Stimulated activated CD8-positive, alpha-beta memory T cell treated with anti-CD3 and anti-CD28 coated beads, Interleukin-15, amount 100 ng/mL, for 48 hours (primary cell): ENCODE results near the gene TLR8.

Experiments
- DNase-seq, 2 donors: peaks; one replicate each; pipeline ENCODE4 v3.0.0-alpha.2; 2020; ENCODE audit warnings: low read depth in 2 of 2

Gene TLR8

DNA sequence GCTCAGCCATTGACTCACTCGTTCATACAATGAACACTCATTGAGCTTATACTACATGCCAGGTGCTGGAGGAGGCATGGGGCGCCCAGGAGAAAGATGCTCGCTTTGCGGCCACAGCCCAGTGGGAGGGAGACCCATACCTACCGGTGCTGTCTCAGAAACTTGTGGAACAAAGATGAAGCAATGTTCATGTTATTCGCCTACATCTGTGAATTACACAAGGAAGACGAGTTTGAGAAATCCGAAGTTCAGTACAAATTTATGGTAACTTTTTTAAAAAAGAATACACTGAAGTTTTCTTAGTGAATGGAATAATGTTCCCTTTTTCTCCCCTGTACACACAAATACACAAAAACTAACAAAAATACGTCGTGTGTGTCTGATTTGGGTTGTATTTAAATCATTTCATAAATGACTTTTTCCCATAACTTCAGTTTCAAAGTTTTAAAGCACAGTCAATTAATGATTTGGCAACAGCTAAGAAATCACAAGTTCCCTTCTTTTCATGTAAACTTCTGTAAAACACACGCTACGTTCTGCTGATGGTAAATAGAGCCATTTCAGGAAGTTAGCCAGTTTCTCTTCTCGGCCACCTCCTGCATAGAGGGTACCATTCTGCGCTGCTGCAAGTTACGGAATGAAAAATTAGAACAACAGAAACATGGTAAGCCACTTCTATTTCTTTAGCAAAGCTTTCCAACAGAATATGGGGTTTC, at the start of gene TLR8:
Gene TLR8 (plus strand): TSS at position 575 of the 716 bp plus-strand sequence. CDS start 87 bp downstream, at position 662.
- no peak for DNase-seq

DNA sequence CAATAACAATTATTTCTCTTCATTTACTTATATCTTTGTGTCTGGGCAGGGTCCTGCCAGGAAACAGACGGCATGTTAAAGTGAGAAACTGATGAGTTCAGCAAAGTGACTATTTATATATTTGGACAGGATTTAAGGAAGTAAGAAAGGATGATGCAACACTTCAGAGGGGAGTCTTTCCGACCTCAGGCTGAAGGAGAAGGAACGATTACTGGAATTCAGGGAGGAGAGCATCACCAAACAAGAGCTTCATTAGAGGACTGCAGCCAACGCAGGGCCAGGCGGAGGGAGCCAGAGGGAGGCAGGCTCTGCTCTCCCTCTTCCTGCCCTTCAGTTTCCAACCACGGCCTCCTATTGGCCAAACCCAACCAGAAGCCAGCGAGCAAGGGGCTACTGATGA, 41.1 kb upstream of the TLR8 start:
- no peak for DNase-seq

DNA sequence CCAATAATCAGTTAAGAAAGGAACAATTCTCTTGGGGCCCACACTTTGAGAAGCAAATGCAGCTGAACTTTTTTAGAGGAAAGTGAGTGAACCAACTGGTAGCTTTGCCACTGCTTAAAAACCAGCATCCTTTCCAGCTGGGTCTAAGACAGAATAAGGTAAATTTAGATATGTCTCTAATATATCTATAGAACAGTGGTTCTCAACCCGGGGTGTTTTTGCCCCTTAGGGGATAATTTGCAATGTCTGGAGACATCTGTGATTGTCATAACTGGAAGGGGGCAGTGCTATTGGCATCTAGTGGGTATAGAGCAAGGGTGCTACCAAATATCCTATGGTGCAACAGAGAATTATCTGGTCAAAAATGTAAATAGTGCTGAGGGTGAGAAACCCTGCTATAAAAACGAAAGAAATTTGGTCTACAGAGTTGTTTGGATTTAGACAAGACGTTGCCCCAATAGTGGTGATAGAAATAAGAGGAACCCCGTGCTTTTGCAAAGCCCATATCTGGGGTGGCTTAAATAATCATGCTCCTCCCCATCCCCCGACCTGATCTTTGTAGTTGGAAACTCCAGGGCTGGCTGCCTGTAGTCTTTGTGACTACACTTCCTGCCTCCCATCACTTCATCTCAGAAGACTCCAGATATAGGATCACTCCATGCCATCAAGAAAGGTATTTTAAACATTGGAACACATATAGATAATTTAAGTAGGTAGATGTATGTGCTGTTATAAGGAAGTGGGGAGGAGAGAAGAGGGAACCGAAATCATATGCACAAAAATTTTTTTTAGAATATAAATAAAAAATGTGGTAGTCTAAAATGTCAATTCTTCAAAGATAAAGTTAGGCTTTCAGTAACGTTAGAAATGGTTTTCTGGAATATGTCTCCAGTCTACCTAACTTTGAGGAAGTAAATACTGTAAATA, 39.7 kb upstream of the TLR8 start, which contains the start of gene TLR7:
Gene TLR7 (plus strand): TSS at position 622 of the 927 bp plus-strand sequence. CDS start 507 bp downstream, outside the sequence.
- DNase-seq, result no peak

DNA sequence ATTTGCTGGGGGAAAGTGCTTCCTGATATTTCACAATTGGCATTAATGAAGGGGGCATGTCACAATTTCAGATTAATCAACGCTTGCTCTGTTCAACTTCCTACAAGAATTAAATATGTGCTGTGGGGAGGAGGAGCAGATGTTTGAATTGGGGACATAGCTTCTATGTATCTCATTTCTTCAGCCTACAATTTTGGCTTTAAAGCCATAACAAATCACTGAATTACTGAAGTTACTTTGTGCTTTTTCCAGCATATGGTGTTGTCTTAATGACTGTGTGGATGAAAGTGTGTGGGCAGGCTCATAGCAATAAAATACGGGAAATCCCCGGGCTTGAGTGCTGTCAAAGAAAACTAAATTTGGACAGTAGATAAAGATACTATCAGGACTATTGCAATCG, 38.7 kb upstream of the TLR8 start:
- no peak for DNase-seq

DNA sequence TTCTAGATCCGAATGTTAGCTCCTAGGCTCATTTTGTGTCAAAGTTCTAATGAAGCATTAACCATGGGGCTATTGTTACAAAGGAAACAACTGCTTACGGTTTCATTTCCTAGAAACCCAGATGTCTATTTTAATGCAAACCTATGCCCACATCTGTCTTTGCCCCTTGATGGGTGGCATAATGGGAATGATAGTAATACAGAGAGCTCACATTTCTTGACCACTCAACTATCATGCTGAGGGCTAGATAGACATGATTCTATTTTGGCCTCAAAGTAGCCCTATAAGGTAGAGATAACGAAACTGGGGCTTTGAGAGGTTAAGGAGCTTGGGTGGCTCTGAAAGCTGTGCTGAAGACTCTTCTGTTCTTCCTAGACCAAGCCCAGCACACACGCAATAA, 37.7 kb upstream of the TLR8 start:
- no peak for DNase-seq

DNA sequence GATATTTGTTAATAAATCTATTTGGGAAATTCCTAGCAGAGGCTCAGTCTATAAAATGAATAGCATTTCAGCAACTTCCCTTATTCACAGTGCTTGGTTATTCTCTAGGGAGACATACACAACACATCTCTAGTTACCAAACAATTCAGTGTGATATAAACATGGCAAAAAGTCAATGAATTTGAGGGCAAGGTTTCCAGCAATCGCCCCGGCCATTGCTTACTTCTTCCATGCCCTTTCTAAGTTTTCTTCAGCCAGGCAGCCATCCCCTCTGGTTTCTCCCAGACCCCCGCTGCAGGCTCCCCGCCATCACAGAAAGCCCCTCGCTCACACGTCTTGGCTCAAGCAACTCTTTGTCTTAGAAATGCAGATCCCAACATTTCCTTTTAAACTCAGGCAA, 35.2 kb upstream of the TLR8 start:
- no peak for DNase-seq

DNA sequence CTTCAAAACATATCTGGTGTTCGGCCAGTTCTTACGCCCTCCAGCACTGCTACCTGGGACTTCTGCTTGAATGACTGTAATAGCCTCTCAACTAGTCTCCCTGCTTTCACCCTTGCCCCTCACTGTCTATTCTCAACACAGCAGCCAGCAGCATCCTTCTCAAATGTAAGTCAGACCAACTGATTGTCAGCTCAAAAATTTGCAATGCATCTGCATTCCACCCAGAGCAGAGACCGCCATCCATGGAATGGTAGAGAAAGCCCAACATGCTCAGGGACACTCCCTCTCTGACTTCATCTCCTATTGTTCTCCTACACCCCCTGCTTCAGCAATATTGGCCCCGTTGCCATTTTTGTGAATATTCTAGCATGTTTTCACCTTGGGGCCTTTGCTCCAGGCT, 33.7 kb upstream of the TLR8 start:
- no peak for DNase-seq

DNA sequence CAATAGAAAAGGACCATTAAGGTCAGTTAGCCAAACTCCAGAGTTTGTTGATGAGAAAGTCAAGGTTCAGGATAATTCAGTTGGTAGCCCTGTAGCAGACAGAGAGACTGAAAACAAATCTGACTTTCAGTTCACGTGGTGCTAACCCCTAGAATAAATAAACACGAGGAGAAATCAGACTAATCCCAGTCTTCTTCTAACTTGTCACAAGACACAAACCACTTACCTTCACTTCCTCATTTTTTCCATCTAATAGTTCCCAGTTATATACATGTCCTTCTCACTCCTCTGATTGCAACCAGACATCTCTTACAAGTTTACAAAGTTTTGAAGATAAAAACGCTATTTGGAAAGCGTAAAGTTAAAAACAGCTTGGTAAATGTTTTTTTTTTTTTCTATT, 31.8 kb upstream of the TLR8 start:
- no peak for DNase-seq

DNA sequence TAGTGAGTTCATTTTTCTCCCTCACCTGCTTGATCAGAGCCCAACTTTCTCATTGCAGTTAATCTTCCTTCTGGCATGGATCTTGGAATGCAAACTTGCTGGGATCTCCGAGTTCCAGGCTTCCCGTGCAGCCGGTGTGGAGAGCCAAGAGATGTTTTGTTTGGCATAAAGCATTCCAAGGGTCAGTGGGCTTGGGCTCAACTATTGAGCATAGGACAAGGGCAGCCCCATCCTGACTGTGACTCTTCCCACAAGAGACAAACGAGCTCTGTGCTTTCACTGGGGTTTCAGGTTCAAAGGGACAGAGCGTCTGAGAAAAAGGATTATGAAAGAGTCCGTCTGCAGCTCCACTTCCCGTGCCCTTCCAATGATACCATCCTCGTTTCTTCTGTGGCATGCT, 29.0 kb upstream of the TLR8 start:
- DNase-seq, result no peak

DNA sequence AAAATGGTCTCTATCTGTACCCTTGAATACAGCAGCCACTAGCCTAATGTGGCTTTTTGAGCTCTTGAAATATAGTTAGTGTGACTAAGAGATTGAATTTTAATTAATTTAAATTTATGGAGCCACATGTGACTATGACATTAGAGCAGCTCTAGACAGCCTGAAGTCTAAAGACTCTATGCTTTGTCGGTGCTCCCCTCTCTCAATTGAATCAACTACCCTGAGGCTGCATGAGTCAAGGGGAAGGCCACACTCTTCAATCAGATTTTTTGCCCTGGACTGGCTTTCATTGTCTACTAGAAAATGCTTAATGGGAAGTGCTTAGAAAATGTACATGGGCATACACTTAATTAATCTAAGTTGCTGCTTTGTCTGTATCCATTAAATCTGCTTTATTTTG, 27.9 kb upstream of the TLR8 start:
- DNase-seq, result no peak

DNA sequence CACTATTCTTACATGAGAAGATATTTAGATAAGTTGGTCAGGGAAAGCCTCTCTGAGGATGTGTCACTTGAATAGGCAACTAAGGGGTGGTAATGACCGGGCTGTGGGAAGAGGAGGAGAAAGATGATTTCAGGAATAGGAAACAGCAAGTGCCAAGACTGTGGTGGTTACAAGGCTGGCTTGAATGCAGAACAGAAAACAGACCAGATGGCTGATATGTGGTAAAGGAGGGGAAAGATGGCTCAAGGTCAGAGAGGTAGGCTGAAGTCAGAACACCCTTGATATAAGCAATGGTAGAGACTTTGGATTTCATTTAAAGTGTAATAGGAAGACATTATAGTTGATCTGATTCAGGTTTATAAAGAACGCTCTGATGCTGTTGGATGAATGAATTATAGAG, 24.5 kb upstream of the TLR8 start:
- DNase-seq, result no peak

DNA sequence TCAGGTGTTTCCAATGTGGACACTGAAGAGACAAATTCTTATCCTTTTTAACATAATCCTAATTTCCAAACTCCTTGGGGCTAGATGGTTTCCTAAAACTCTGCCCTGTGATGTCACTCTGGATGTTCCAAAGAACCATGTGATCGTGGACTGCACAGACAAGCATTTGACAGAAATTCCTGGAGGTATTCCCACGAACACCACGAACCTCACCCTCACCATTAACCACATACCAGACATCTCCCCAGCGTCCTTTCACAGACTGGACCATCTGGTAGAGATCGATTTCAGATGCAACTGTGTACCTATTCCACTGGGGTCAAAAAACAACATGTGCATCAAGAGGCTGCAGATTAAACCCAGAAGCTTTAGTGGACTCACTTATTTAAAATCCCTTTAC, 20.9 kb upstream of the TLR8 start:
- DNase-seq, result no peak

DNA sequence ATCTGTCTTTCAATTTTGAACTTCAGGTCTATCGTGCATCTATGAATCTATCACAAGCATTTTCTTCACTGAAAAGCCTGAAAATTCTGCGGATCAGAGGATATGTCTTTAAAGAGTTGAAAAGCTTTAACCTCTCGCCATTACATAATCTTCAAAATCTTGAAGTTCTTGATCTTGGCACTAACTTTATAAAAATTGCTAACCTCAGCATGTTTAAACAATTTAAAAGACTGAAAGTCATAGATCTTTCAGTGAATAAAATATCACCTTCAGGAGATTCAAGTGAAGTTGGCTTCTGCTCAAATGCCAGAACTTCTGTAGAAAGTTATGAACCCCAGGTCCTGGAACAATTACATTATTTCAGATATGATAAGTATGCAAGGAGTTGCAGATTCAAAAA, 19.9 kb upstream of the TLR8 start:
- DNase-seq, result no peak

DNA sequence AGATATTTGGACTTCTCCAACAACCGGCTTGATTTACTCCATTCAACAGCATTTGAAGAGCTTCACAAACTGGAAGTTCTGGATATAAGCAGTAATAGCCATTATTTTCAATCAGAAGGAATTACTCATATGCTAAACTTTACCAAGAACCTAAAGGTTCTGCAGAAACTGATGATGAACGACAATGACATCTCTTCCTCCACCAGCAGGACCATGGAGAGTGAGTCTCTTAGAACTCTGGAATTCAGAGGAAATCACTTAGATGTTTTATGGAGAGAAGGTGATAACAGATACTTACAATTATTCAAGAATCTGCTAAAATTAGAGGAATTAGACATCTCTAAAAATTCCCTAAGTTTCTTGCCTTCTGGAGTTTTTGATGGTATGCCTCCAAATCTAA, 19.3 kb upstream of the TLR8 start:
- no peak for DNase-seq

DNA sequence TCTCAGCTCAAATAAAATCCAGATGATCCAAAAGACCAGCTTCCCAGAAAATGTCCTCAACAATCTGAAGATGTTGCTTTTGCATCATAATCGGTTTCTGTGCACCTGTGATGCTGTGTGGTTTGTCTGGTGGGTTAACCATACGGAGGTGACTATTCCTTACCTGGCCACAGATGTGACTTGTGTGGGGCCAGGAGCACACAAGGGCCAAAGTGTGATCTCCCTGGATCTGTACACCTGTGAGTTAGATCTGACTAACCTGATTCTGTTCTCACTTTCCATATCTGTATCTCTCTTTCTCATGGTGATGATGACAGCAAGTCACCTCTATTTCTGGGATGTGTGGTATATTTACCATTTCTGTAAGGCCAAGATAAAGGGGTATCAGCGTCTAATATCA, 18.7 kb upstream of the TLR8 start:
- DNase-seq, result no peak

DNA sequence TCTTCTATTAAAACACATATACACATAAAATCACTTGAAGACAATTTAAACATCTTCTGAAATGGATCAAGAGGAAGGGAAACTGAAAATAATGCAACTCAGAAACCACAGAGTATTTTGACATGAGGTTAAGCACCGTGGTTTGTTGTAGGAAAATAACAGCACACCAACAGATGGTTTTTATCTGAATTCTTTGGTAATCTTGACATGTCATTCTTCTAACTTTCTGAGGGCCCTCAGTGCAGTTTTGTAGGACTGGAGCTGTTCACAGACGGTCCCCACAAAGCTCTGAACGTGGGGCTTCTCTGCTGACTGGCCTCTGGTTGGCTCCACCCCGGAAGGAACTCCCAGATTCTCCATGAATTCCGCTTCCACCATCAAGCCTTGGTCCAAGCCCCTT, 16.0 kb upstream of the TLR8 start:
- no peak for DNase-seq

DNA sequence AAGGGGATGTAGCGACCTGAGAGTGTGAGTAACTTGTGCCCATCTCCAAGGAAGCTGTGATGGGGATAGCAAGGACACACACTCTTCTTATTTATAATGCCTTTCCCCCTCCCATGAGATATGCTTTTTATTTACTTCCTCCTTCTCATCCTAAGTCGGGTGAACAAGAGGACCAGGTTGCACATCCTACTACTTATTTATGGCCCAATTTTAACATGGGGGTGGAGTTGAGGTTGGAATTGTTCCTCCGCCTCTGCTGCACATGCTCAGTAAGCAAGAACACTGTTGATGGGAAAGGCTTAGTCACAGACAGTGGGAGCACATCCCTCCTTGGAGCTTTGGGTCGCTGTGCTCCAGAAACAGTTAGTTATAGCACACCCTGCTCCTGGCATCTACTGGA, 15.2 kb upstream of the TLR8 start:
- DNase-seq, result no peak

DNA sequence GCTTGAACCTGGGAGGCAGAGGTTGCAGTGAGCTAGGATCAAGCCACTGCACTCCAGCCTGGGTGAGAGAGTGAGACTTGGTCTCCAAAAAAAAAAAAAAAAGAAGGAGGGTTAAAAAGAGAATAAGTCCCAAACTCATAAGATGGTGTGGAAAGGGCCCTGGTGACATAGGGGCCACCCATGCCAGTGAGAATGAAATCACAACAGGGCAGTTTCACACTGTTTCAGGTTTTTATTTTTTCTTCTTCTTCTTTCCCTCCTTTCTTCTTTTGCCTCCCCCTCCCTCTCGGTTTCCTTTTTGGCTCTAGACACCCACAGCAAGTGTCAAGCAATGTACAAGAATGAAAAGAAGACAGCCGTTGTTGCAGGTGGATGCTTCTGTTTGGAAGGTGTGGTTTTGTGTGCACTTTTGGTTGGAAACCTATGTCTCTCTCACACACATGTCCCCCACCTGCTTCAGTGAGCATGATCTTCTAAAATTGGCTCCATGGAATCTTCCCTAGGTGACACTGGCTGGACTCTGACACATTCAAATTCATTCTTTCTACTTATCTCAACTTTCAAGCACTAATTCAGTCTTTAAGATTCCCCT, 14.4 kb upstream of the TLR8 start:
- DNase-seq, result no peak

DNA sequence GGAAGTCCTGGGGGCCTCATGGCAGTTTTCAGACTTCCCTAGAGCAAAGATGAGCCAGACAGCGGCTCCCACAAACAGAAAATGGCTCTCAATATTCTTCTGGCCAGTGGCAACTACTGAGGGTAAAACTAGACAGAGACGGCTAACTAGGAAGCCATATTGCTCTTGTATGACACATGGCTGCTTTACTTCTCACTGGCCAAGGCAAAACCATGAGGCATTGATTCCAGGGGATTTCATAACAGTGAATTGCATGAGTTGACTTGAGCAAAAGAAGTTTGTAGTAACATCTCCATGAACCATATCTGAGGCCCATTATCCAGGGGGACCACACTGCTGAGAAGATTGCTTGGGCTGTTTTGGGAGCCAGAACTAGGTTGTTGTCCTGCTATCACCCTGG, 13.7 kb upstream of the TLR8 start:
- DNase-seq, result no peak

DNA sequence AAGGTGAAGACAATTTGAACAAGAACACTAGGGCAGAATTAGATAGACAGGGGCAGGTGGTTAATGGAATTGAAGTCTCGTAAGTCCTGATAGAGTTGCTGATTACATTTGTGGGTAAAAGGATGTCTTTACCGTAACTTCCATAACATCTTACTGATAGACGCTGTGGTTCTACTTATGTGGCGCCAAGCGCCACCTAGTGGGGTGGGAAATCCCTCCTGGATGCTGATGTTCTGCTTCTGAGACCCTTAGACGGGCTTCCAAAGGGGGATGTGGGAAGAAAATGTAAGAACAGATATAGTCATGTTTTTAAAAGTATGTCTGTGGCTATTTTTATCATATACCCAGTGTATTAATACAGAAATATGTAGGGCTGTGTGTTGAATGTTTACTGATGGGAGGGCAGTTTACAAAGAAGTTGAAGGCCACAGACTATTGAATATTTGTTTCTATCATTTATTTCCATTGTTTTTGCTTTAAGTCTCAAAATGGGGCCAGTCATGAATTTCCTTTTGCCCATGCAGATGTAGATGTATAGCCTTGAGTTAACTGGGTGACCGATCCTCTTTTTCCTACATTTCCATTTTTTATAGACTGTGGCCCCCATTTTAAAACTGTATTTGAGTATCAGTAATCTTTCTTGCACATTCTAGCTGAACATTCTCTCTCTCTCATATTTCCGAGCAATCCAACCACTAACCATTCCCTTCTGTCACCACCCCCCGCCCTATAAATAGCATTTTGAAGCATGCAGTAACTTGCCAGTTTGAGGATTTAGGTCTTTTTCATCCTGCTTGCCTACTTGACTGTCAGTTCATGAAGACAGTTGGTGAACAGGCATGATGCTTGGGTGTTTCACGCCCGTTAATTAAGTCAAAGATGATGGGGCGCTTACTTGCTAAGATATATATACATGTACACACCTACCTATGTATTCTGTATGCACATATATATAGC, 12.1 kb upstream of the TLR8 start:
- DNase-seq, result peak in 1 of 2 donors; percentile 5

DNA sequence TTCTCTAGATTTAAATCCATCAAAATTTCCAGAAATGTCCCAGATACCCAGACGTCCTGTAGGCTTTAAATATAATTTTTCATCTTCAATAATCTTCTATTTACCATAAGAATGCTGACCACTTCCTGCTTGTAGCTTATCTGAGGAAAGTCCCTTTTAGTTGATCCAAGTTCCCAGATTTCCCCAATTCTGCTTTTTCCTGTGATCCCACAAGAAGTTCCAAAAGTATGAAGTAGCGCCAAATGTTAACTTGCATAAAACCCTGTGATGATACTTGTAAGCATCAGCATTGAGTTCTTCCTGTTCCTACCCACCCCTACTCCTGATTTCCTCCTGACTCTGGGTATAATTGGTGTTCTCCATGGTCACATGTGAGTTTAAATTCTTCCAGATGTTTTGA, 10.6 kb upstream of the TLR8 start:
- DNase-seq, result no peak

DNA sequence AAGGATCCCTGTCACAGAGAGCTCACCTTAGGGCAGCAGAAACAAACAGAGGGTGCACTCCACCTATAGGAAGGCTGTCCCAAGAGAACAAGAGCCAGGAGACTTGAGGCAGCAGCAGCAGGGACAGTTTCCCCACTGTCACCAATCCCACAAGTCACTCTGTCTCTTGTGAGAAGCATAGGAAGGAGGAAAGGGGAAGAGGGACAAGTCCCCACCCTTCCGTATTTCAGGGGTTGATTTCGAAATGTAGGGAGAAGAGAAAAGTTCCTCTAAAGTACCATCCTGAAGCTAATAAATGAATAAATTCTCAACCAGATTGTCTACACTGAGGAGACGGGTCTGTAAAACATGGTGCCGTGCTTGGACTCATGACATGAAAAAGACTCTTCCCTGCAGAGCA, 9.5 kb upstream of the TLR8 start:
- no peak for DNase-seq
